ENCODE data around the gene HOXA4.

Gene HOXA4

GRCh38 chr7:27146491-27147198 is 16.1 kb upstream of the HOXA4 start:
- no peak for DNase-seq

GRCh38 chr7:27145914-27146412 is 15.4 kb upstream of the HOXA4 start:
- DNase-seq, result no peak

GRCh38 chr7:27145165-27145913 is 14.8 kb upstream of the HOXA4 start:
- no peak for DNase-seq

GRCh38 chr7:27144781-27145164 is 14.2 kb upstream of the HOXA4 start:
- no peak for DNase-seq

- no peak for DNase-seq
Measured at GRCh38 chr7:27143950-27144780, 13.6 kb upstream of the HOXA4 start.

GRCh38 chr7:27143023-27143949 is 12.7 kb upstream of the HOXA4 start, which contains the start of gene HOXA5:
Gene HOXA5 (minus strand): TSS chr7:27143681. CDS start chr7:27143607, 74 bp downstream.
- DNase-seq, result peak; percentile 84

GRCh38 chr7:27142580-27143022 is 12.0 kb upstream of the HOXA4 start:
- no peak for DNase-seq

- no peak for DNase-seq
Measured at GRCh38 chr7:27141923-27142579, 11.5 kb upstream of the HOXA4 start.

- no peak for DNase-seq
Measured at GRCh38 chr7:27141137-27141922, 10.8 kb upstream of the HOXA4 start.

GRCh38 chr7:27140126-27140857 is 9.7 kb upstream of the HOXA4 start:
- DNase-seq, result no peak

GRCh38 chr7:27139334-27140125 is 9.0 kb upstream of the HOXA4 start:
- DNase-seq, result no peak

GRCh38 chr7:27138985-27139333 is 8.4 kb upstream of the HOXA4 start:
- DNase-seq, result no peak

- no peak for DNase-seq
Measured at GRCh38 chr7:27138472-27138871, 7.9 kb upstream of the HOXA4 start.

GRCh38 chr7:27137640-27138315 is 7.2 kb upstream of the HOXA4 start:
- DNase-seq, result no peak

GRCh38 chr7:27134392-27134791 is 3.8 kb upstream of the HOXA4 start:
- DNase-seq, result peak; percentile 54

- DNase-seq, result no peak
Measured at GRCh38 chr7:27133409-27134231, 3.1 kb upstream of the HOXA4 start.

GRCh38 chr7:27132978-27133377 is 2.4 kb upstream of the HOXA4 start:
- DNase-seq, result no peak

GRCh38 chr7:27132214-27132613 is 1.7 kb upstream of the HOXA4 start:
- DNase-seq, result no peak
